Measurements from ENCODE around the gene NTRK1.

DNA sequence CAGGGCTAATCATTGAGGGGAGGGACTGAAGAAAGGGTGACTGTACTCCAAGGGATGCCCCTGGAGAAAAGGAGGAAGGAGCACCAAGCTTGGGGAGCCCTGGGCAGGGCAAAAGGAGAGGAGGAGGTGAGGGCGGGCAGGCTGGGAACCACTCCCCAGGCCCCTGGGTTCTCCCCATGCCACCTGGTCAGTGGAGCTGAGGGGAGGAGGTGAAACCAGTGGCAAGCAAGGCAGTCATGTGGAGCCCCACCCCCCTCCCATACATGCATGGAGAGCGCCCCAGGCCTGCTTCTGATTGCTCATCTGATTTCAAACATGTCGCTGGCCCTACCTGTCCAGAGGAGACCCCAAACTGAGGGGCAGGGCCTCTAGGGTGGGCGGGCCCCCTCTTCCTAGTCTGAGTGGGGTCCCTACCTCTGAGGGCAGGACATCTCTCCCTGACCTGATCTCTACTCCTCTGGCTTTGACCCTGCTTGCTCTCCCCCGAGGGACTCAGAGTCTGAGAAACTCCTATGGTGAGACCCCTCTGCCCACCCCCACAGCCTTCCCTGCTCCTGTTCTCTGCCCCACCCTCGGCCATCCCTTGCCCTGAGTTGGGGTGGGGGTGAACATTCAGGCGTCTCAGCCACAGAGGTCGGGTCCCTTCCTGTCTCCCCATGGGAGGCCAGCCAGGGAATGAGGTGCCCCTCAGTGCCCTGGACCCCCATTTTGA, 20.3 kb upstream of the NTRK1 start:
- TF ChIP-seq CTCF (IDR thresholded peaks at IDR 0.05) (no peak), POLR2A (IDR thresholded peaks at IDR 0.05) (no peak)
